AG04450 (cell line): ENCODE results near the gene EPS15. TPM values are rescaled to one million over a fixed set of nuclear protein-coding genes. Genes with fewer than 3 reads are reported as not detected.

Source experiments
- CTCF ChIA-PET: fragments of 300-600, 350-600 bp; formaldehyde crosslinking; extraction: SDS; loops from one replicate; lab custom pipeline; 2022; ENCODE audit warnings: antibody characterized with exemption, inconsistent platforms; lab: Charles Lee
- POLR2A ChIA-PET: fragments of 350-600 bp; formaldehyde crosslinking; extraction: SDS; loops from one replicate; lab custom pipeline; 2021; ENCODE audit warnings: antibody characterized with exemption, inconsistent platforms; lab: Yijun Ruan, JAX
- DNase-seq: peaks from one replicate; pipeline ENCODE4 v3.0.0-alpha.2; 2011; ENCODE audit warnings: low read depth, low spot score
- H3K27ac ChIP-seq: one replicate; pipeline ENCODE4 v1.5.1; 2012; ENCODE audit warnings: low read depth, low read length, control low read depth
- H3K27me3 ChIP-seq: one replicate; pipeline ENCODE4 v1.6.0; 2012; ENCODE audit warnings: low read length; ENCODE audit not compliant: control insufficient read depth, insufficient read depth
- H3K4me3 ChIP-seq: 2 replicates; pipeline ENCODE4 v1.5.1; 2011; ENCODE audit warnings: mild to moderate bottlenecking, low read depth, low read length, control low read depth
- H3K9me3 ChIP-seq: 2 replicates; pipeline ENCODE4 v1.5.1; 2012; ENCODE audit warnings: low read length; ENCODE audit not compliant: control insufficient read depth, insufficient read depth
- polyA plus RNA-seq: library from polyadenylated mRNA; depleted of rRNA; stranded (reverse); fragments of >200 nt; gene quantifications from 2 replicates; pipeline ENCODE4 v1.2.3, GENCODE V29; 2011
- TF ChIP-seq, protein P1 (sequence below): IDR thresholded peaks from 2 replicates; pipeline ENCODE4 v1.5.1; 2011; ENCODE audit warnings: low read depth, low read length, control low read depth, inconsistent platforms

The EPS15 gene
- polyA plus RNA-seq, 1 experiment, result 55.4 TPM

DNA sequence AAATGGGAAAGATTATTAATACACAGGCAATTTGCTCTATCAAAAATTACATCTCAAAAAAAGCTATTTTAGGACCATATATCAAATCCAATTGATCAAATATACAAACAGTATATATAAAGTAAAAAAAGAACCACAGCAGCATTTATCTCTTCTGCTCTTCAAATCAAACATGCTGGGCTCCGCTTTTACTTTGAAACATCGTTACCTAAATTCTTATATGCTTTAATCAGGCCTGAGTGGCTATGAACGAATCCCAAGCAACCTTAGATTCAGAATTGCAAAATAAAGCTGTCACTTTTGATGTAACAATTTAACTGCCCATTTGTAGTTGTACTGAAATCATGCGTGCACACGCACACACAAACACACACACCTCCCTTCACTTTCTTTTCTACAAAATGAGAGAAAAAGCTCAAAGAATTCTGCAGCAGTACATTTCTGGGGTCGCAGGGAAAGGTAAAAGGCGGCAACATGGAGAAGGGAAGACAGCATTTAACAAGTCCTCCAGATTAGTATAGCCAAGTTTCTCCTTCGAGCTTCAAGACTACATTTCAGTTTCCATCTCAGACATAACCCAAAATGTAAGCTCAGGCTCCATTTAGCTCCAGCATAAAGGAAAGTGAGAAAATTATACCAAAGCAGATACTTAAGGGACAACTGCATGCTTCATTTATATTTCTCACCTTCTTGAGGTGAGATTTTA, 96.5 kb downstream of the EPS15 start:
- no peaks in the 10 kb centered on the region for H3K9me3 ChIP-seq
- POLR2A ChIA-PET, result interaction anchor here (0.8 kb wide), 1 partner anchor 23 kb away, joined by 7 read pairs; no protein-coding TSS in a partner anchor
- TF ChIP-seq, protein P1, sequence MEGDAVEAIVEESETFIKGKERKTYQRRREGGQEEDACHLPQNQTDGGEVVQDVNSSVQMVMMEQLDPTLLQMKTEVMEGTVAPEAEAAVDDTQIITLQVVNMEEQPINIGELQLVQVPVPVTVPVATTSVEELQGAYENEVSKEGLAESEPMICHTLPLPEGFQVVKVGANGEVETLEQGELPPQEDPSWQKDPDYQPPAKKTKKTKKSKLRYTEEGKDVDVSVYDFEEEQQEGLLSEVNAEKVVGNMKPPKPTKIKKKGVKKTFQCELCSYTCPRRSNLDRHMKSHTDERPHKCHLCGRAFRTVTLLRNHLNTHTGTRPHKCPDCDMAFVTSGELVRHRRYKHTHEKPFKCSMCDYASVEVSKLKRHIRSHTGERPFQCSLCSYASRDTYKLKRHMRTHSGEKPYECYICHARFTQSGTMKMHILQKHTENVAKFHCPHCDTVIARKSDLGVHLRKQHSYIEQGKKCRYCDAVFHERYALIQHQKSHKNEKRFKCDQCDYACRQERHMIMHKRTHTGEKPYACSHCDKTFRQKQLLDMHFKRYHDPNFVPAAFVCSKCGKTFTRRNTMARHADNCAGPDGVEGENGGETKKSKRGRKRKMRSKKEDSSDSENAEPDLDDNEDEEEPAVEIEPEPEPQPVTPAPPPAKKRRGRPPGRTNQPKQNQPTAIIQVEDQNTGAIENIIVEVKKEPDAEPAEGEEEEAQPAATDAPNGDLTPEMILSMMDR, result no peak
- H3K4me3 ChIP-seq, result no peak overlapping the region
- no peak for DNase-seq
- CTCF ChIA-PET, result interaction anchor here (1.2 kb wide), 1 partner anchor 346 kb away, joined by 4 read pairs; no protein-coding TSS in a partner anchor
- no peak overlapping the region for H3K27ac ChIP-seq
- H3K27me3 ChIP-seq, result no peaks in the 10 kb centered on the region

DNA sequence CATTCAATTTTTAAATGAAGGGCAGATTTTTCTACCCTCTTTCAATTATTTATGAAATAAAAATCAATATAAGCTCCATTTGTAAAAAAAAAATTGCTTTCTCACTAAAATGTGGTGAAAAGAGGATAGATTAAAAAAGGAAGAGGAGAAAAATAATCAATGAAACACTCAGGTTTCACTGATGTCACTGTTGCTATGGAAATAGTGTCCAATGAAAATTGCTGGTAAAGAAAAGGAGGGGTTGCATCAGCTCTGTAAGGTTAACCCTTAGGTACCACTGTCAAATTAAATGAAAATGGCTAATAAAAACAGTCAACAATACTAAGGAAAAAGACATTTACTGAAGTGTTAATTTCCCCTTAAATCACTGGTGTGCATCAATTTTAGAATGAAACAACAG, 97.1 kb downstream of the EPS15 start:
- POLR2A ChIA-PET, result no interaction called here
- CTCF ChIA-PET, result interaction anchor here (1.0 kb wide), 1 partner anchor 125 kb away, joined by 3 read pairs; no protein-coding TSS in a partner anchor
- H3K27me3 ChIP-seq, result no peaks in the 10 kb centered on the region
- H3K9me3 ChIP-seq, result no peaks in the 10 kb centered on the region
- TF ChIP-seq, protein P1, result no peak
- peak overlapping the region; percentile 36 for H3K4me3 ChIP-seq
- no peak overlapping the region for H3K27ac ChIP-seq
- DNase-seq, result peak; percentile 41

DNA sequence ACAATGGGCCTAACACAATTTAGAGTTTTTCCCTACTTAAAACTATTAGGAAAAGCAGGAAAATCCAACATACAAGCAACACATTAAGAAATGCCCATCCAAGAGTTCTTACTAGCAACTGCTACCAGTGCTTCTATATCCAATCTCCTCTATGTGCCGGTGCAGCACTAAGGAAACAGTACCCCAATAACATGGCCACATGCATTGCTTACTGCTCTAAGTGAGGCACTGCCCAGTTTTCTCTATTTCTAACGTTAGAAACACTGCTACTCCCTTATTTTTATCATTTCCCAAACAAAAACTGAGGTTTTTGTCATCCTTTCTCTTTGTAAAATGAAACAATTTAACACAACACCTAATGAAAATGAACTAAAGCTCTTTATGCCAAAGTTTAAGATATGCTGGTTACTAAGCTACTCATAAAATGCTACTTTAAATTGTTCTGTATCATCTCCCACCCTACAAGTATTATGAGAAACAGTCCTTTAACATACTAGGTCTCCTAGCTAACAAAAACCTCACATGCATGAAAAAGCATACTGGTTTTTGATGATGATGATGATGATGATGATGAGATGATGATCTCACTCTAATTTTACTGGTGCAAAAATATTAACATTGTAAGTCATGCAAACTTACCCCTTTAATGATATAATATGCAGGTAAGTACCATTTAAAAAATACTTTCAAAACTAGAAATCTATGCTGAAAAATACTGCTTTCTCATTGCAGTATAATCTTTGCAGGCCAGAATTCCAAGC, 98.0 kb downstream of the EPS15 start:
- Histone ChIP-seq H3K27me3 (no peaks in the 10 kb centered on the region), H3K27ac (no peak overlapping the region), H3K4me3 (peak overlapping the region; percentile 36), H3K9me3 (no peaks in the 10 kb centered on the region)
- no peak for DNase-seq
- POLR2A ChIA-PET, result interaction anchor here (0.6 kb wide), 1 partner anchor 124 kb away, joined by 3 read pairs; no protein-coding TSS in a partner anchor
- TF ChIP-seq, protein P1, result no peak
- CTCF ChIA-PET, result interaction anchor here (1.0 kb wide), 1 partner anchor 124 kb away, joined by 3 read pairs; no protein-coding TSS in a partner anchor

DNA sequence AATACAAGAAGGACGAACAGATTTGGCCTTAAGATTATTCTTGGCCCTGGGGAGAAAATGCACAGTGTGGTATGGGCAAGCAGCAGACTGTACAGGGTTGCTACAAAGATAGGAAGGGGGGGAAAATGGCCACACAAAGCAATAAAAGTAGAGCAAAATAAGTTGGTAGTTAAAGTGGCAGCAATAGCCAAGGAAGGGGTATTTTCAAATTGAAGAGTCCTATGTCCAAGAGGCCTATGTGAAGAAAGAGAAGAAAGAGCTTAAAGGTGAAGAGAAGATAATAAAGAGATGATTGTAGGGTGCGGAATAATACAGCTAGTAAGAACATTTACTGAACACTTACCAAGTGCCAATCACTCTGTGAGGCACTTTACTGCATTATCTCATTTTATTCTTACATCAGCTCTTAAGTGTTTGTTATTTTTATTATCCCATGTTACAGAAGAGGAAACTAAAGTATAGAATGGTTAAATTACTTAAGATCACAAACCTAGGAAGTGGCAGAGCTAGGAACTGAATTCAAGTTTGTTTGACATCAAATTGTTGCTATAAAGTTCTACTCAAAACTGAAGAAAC, 100.6 kb downstream of the EPS15 start:
- DNase-seq, result no peak
- CTCF ChIA-PET, result no interaction called here
- Histone ChIP-seq H3K9me3 (no peaks in the 10 kb centered on the region), H3K27me3 (no peaks in the 10 kb centered on the region), H3K27ac (no peak overlapping the region), H3K4me3 (no peak overlapping the region)
- POLR2A ChIA-PET, result no interaction called here
- TF ChIP-seq, protein P1, result no peak
